ENCODE results near the gene LSP1. TPM values are rescaled to one million over a fixed set of nuclear protein-coding genes. Genes with fewer than 3 reads are reported as not detected.

Gene LSP1
- total RNA-seq, 3 donors from 2014 or later (not counting 1 experiment from before 2014, with no cell fraction given): 487 to 595 (median 536) TPM

DNA sequence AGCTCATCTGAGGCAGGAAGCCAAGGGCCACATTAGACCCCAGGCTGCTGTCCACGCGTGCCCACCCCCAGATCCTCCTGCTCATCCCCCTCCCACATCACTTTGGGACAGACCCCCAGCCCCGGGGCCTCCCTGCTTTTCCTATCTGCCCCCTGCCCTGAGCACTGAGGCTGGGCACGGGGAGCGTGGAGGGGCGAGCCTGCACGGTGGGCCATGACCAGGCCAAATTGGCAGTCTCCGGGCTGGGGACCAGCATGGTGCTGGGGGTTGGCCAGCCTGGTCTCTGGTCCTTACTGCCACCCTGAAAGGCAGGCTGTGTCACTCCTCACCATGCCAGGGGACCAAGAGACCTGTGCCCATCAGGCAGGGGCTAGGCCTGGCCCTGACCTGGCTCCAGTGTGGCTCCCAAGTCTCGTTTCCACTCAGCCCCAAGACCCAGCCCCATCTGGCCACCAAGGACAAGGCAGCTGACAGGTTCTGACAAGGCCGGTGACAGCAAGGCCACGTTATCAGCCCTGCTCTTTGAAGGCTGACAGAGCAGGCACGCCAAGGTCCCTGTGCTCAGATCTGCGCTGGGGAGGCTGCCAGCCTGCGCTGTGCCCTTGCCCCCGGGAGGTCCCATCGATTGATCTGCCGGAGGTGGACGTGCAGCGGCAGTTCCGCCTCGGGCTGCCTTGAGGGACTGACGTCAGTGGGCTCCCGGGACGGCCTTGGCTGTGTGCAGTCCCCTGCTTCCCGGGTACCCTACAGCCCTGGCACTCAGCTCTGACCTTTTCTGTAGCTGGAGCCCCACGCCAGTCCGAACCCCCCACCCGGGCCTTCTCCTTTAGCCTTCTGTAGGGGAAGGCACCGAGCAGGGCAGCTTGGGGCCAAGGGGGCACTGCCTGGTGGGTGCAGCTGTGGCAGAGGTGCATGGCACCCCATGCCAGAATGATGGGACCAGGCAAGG lies 10.5 kb upstream of the LSP1 start:
- 93% methylated on average over 29 of the region's 29 CpGs for WGBS (ENCODE audit: insufficient coverage)
- intact Hi-C loops (cut with micrococcal nuclease): no loop called here
- H3K27me3 Mint-ChIP-seq (ENCODE audit: low read depth in 2 of 2): peaks cover 0 to 4% of the 10 kb centered on the region in 2 donors
- H3K27ac ChIP-seq (ENCODE audit: low read length): no peak overlapping the region
- no peaks in the 10 kb centered on the region for H3K9me3 Mint-ChIP-seq
- no peaks in the 10 kb centered on the region for H3K36me3 Mint-ChIP-seq
- peaks cover 96% of the 10 kb centered on the region for H3K4me1 ChIP-seq (ENCODE audit: control insufficient read depth, insufficient read depth, low read length)
- no peaks in the 10 kb centered on the region for H3K27me3 ChIP-seq (ENCODE audit: control insufficient read depth, insufficient read depth, low read length)
- ATAC-seq (no peak), DNase-seq (no peak)
- no peaks in the 10 kb centered on the region for H3K9me3 ChIP-seq (ENCODE audit: control insufficient read depth, insufficient read depth, low read length)
- H3K4me1 Mint-ChIP-seq: peaks cover 26 to 59% of the 10 kb centered on the region in 2 donors
- no peak overlapping the region for H3K4me3 Mint-ChIP-seq
- no peaks in the 10 kb centered on the region for H3K36me3 ChIP-seq (ENCODE audit: control insufficient read depth, insufficient read depth, low read length)
- TF ChIP-seq, protein P1, sequence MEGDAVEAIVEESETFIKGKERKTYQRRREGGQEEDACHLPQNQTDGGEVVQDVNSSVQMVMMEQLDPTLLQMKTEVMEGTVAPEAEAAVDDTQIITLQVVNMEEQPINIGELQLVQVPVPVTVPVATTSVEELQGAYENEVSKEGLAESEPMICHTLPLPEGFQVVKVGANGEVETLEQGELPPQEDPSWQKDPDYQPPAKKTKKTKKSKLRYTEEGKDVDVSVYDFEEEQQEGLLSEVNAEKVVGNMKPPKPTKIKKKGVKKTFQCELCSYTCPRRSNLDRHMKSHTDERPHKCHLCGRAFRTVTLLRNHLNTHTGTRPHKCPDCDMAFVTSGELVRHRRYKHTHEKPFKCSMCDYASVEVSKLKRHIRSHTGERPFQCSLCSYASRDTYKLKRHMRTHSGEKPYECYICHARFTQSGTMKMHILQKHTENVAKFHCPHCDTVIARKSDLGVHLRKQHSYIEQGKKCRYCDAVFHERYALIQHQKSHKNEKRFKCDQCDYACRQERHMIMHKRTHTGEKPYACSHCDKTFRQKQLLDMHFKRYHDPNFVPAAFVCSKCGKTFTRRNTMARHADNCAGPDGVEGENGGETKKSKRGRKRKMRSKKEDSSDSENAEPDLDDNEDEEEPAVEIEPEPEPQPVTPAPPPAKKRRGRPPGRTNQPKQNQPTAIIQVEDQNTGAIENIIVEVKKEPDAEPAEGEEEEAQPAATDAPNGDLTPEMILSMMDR (IDR thresholded peaks at IDR 0.05): no peak
- no peak overlapping the region for H3K4me3 ChIP-seq (ENCODE audit: low read length)
- H3K27ac Mint-ChIP-seq: peak overlapping the region in 1 of 2 donors; percentile 79

DNA sequence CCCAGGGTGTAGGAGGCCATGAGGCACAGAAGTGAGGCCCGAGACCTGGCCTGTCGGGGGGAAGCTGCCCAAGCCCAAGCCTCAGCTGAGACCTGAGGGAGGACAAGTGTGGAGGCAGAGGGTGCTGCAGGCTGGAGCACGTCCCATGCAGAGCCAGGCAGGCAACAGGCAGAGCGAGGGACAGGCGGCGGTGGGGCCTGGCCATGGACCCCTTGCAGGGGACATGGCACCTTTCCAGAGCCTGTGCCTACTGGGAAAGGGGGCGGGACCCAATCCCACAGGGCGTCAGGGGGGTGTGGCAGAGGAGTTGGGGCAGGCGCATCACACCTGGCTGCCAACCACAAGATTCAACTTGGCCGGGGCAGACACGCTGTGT lies 9.8 kb upstream of the LSP1 start:
- intact Hi-C loops (cut with micrococcal nuclease): no loop called here
- peaks cover 26 to 57% of the 10 kb centered on the region in 2 donors for H3K4me1 Mint-ChIP-seq

DNA sequence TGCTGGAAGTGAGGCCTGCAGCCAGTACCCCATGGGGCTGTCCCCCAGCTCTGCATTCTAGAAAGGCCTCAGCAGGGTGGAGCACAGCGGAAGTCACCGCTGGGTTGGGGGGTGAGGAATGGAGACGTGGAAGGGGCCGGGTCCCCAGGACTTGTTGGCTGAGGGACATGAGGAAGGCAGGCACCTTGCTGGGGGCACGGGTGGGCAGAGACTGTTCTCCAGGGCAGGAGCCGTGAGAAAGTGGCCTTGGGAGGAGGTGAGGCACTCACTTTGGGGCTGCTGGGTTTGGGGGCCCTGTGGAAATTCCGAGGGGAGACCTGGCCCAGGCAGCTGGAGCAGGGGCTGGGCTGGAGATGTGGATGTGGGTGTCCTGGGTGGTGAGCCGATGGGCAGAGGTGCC lies 9.1 kb upstream of the LSP1 start:
- WGBS (ENCODE audit: insufficient coverage): 80% methylated on average over 8 of the region's 8 CpGs
- Mint-ChIP-seq H3K27me3 (ENCODE audit: low read depth in 2 of 2) (peaks cover 0 to 4% of the 10 kb centered on the region in 2 donors), H3K27ac (peak overlapping the region in 1 of 2 donors; percentile 79), H3K36me3 (no peaks in the 10 kb centered on the region), H3K9me3 (no peaks in the 10 kb centered on the region), H3K4me3 (peak overlapping the region; percentile 28), H3K4me1 (peaks cover 26 to 64% of the 10 kb centered on the region in 2 donors)
- H3K4me1 ChIP-seq (ENCODE audit: control insufficient read depth, insufficient read depth, low read length): peaks cover 96% of the 10 kb centered on the region
- DNase-seq: no peak
- intact Hi-C loops (cut with micrococcal nuclease): no loop called here
- H3K27me3 ChIP-seq (ENCODE audit: control insufficient read depth, insufficient read depth, low read length): no peaks in the 10 kb centered on the region
- H3K4me3 ChIP-seq (ENCODE audit: low read length): no peak overlapping the region
- ATAC-seq: no peak
- peak overlapping the region; percentile 43 for H3K27ac ChIP-seq (ENCODE audit: low read length)
- no peaks in the 10 kb centered on the region for H3K36me3 ChIP-seq (ENCODE audit: control insufficient read depth, insufficient read depth, low read length)
- no peaks in the 10 kb centered on the region for H3K9me3 ChIP-seq (ENCODE audit: control insufficient read depth, insufficient read depth, low read length)
- TF ChIP-seq, protein P1 (IDR thresholded peaks at IDR 0.05): no peak

More for the DNA sequence above, 9.8 kb upstream of the LSP1 start:
- 88% methylated on average over 9 of the region's 11 CpGs for WGBS (ENCODE audit: insufficient coverage)
- Mint-ChIP-seq H3K27me3 (ENCODE audit: low read depth in 2 of 2) (peaks cover 0 to 4% of the 10 kb centered on the region in 2 donors), H3K27ac (peak overlapping the region in 1 of 2 donors; percentile 79), H3K36me3 (no peaks in the 10 kb centered on the region), H3K9me3 (no peaks in the 10 kb centered on the region), H3K4me3 (peak overlapping the region; percentile 28)
- H3K4me1 ChIP-seq (ENCODE audit: control insufficient read depth, insufficient read depth, low read length): peaks cover 96% of the 10 kb centered on the region
- DNase-seq (no peak), ATAC-seq (no peak)
- no peaks in the 10 kb centered on the region for H3K27me3 ChIP-seq (ENCODE audit: control insufficient read depth, insufficient read depth, low read length)
- TF ChIP-seq, protein P1 (IDR thresholded peaks at IDR 0.05): no peak
- no peak overlapping the region for H3K4me3 ChIP-seq (ENCODE audit: low read length)
- H3K36me3 ChIP-seq (ENCODE audit: control insufficient read depth, insufficient read depth, low read length): no peaks in the 10 kb centered on the region
- no peak overlapping the region for H3K27ac ChIP-seq (ENCODE audit: low read length)
- H3K9me3 ChIP-seq (ENCODE audit: control insufficient read depth, insufficient read depth, low read length): no peaks in the 10 kb centered on the region
